SK-N-SH (cell line): ENCODE measurements around the gene CCDC40. TPM values are rescaled to one million over a fixed set of nuclear protein-coding genes. Genes with fewer than 3 reads are reported as not detected.
A peak's percentile ranks its signal among the peaks of the same experiment; 100 is the strongest.

Experiments
- CTCF ChIA-PET: fragments of 300-600, 350-600 bp; formaldehyde crosslinking; extraction: SDS; loops from one replicate; lab custom pipeline; 2021; lab: Yijun Ruan, JAX
- POLR2A ChIA-PET: fragments of 350-600 bp; sonication (Branson Sonifier 250); formaldehyde crosslinking; extraction: SDS; loops from one replicate; lab custom pipeline; 2020; ENCODE audit warnings: antibody characterized with exemption, inconsistent platforms; lab: Yijun Ruan, JAX
- DNase-seq: peaks from one replicate; pipeline ENCODE4 v3.0.0; 2012
- H2AFZ ChIP-seq: fragments of 200-600 bp; sonication (generic); 2 replicates; pipeline ENCODE4 v1.8.1; 2016; ENCODE audit warnings: antibody characterized with exemption, mild to moderate bottlenecking, low read depth
- H3F3A ChIP-seq: fragments of 200-600 bp; sonication (generic); replicated peaks from 2 replicates; pipeline ENCODE3; 2016; ENCODE audit warnings: antibody characterized with exemption, mild to moderate bottlenecking; ENCODE audit not compliant: insufficient read depth
- H3K27ac ChIP-seq, 2 experiments: fragments of 200-500 bp in 1 of 2; fragments of 200-600 bp in 1 of 2; sonication (Bioruptor generic) in 1 of 2; sonication (generic), shearing (Covaris generic) in 1 of 2; 2 replicates each; pipeline versions ENCODE4 v1.5.1 to v1.6.1; 2014 to 2016; ENCODE audit warnings: low read depth in 2 of 2, inconsistent platforms in 1 of 2, low read length in 1 of 2, mild to moderate bottlenecking in 1 of 2, mixed read lengths in 1 of 2
- H3K27me3 ChIP-seq: fragments of 200-600 bp; sonication (generic), shearing (Covaris generic); 2 replicates; pipeline ENCODE4 v1.6.1; 2016; ENCODE audit warnings: mixed run types; ENCODE audit not compliant: insufficient read depth
- H3K36me3 ChIP-seq, 2 experiments: fragments of 200-500 bp in 1 of 2; fragments of 200-600 bp in 1 of 2; sonication (Bioruptor generic) in 1 of 2; sonication (generic) in 1 of 2; replicated peaks in 1 of 2; 2 replicates each; pipeline versions ENCODE3 to v1.5.1; 2014 to 2016; ENCODE audit warnings: low read length in 1 of 2, mild to moderate bottlenecking in 1 of 2; ENCODE audit not compliant: insufficient read depth in 2 of 2, control insufficient read depth in 1 of 2
- H3K4me1 ChIP-seq, 2 experiments: fragments of 200-500 bp in 1 of 2; fragments of 200-600 bp in 1 of 2; sonication (Bioruptor generic) in 1 of 2; sonication (generic), shearing (Covaris generic) in 1 of 2; 2 replicates each; pipeline versions ENCODE4 v1.5.1 to v1.6.1; 2014 to 2016; ENCODE audit warnings: low read depth in 1 of 2, low read length in 1 of 2, mixed run types in 1 of 2; ENCODE audit not compliant: insufficient read depth in 2 of 2, control insufficient read depth in 1 of 2
- H3K4me2 ChIP-seq: fragments of 200-600 bp; sonication (generic), shearing (Covaris generic); 2 replicates; pipeline ENCODE4 v1.6.1; 2017; ENCODE audit warnings: mixed run types
- H3K4me3 ChIP-seq, 2 experiments: fragments of 200-500 bp in 1 of 2; fragments of 200-600 bp in 1 of 2; sonication (Bioruptor generic) in 1 of 2; sonication (generic), shearing (Covaris generic) in 1 of 2; 2 replicates each; pipeline versions ENCODE4 v1.5.1 to v1.8.1; 2014 to 2016; ENCODE audit warnings: low read depth in 2 of 2, inconsistent platforms in 1 of 2, low read length in 1 of 2, mild to moderate bottlenecking in 1 of 2, mixed read lengths in 1 of 2, moderate library complexity in 1 of 2
- H3K79me2 ChIP-seq: fragments of 200-600 bp; sonication (generic); 2 replicates; pipeline ENCODE4 v1.8.1; 2017; ENCODE audit warnings: mild to moderate bottlenecking; ENCODE audit not compliant: insufficient read depth
- H3K9ac ChIP-seq: fragments of 200-600 bp; sonication (generic); 2 replicates; pipeline ENCODE4 v1.6.1; 2017; ENCODE audit warnings: mixed run types
- H3K9me2 ChIP-seq: fragments of 200-600 bp; sonication (generic); 2 replicates; pipeline ENCODE4 v1.6.1; 2017; ENCODE audit warnings: mixed run types
- H3K9me3 ChIP-seq: fragments of 200-600 bp; sonication (generic); 2 replicates; pipeline ENCODE4 v1.6.1; 2017; ENCODE audit warnings: mixed run types, mild to moderate bottlenecking, moderate library complexity
- H4K20me1 ChIP-seq: fragments of 200-600 bp; sonication (generic); 2 replicates; pipeline ENCODE4 v1.6.1; 2017; ENCODE audit warnings: mild to moderate bottlenecking, mixed run types; ENCODE audit not compliant: insufficient read depth
- EP300 ChIP-seq, 2 experiments: IDR thresholded peaks; 2 replicates each; pipeline versions ENCODE4 v1.4.0 to v1.6.1; 2012; ENCODE audit warnings: borderline replicate concordance in 1 of 2, low read depth in 1 of 2, low read length in 1 of 2
- EZH2phosphoT487 ChIP-seq: fragments of 200-600 bp; sonication (generic); IDR thresholded peaks from 2 replicates; pipeline ENCODE4 v1.6.1; 2017; ENCODE audit warnings: low read depth, mixed run types, mild to moderate bottlenecking, antibody characterized with exemption, moderate library complexity, borderline replicate concordance
- FOSL2 ChIP-seq: IDR thresholded peaks from 2 replicates; pipeline ENCODE4 v1.4.0; 2012; ENCODE audit warnings: low read depth, mild to moderate bottlenecking, moderate library complexity, borderline replicate concordance
- FOXM1 ChIP-seq: IDR thresholded peaks from 2 replicates; pipeline ENCODE4 v1.4.0; 2012; ENCODE audit warnings: low read depth, mild to moderate bottlenecking
- GABPA ChIP-seq: IDR thresholded peaks from 2 replicates; pipeline ENCODE4 v1.4.0; 2012; ENCODE audit warnings: low read depth, mild to moderate bottlenecking
- MEF2A ChIP-seq: IDR thresholded peaks from 2 replicates; pipeline ENCODE4 v1.4.0; 2012; ENCODE audit warnings: low read depth, borderline replicate concordance
- NFIC ChIP-seq: IDR thresholded peaks from 2 replicates; pipeline ENCODE4 v1.4.0; 2012; ENCODE audit warnings: borderline replicate concordance
- NRF1 ChIP-seq: IDR thresholded peaks from 2 replicates; pipeline ENCODE4 v1.6.1; 2012; ENCODE audit warnings: low read depth, mild to moderate bottlenecking, low read length
- POLR2AphosphoS5 ChIP-seq: IDR thresholded peaks from 2 replicates; pipeline ENCODE4 v1.6.1; 2012; ENCODE audit warnings: low read depth, low read length
- RCOR1 ChIP-seq: fragments of 150-350 bp; IDR thresholded peaks from 2 replicates; pipeline ENCODE4 v1.6.1; 2017; ENCODE audit warnings: antibody characterized with exemption, low read length
- RFX5 ChIP-seq: IDR thresholded peaks from 2 replicates; pipeline ENCODE4 v1.6.1; 2012; ENCODE audit warnings: mild to moderate bottlenecking, improper control_type of control experiment, low read length
- SMC3 ChIP-seq: IDR thresholded peaks from 2 replicates; pipeline ENCODE4 v1.6.1; 2012; ENCODE audit warnings: low read depth, low read length, improper control_type of control experiment
- TCF12 ChIP-seq: IDR thresholded peaks from 2 replicates; pipeline ENCODE4 v1.4.0; 2012
- TEAD4 ChIP-seq: IDR thresholded peaks from 2 replicates; pipeline ENCODE4 v1.4.0; 2012; ENCODE audit warnings: mild to moderate bottlenecking, borderline replicate concordance; ENCODE audit not compliant: insufficient read depth
- WGBS: methylation state at CpG from one replicate; pipeline ENCODE4 v1.1.6; 2017; ENCODE audit warnings: low lambda C conversion rate; 5-methylcytosine and 5-hydroxymethylcytosine counted together
- polyA plus RNA-seq, 3 experiments: library from polyadenylated mRNA; depleted of rRNA; stranded (reverse); fragments of >200 nt; gene quantifications; 2 replicates each; pipeline ENCODE4 v1.2.3, GENCODE V29; 2012
- TF ChIP-seq, protein P1 (sequence below): fragments of 200-600 bp; sonication (generic); IDR thresholded peaks from 2 replicates; pipeline ENCODE4 v1.6.1; 2017; ENCODE audit warnings: antibody characterized with exemption, mild to moderate bottlenecking, moderate library complexity
- TF ChIP-seq, protein P2 (sequence below): IDR thresholded peaks from 2 replicates; pipeline ENCODE4 v1.4.0; 2012; ENCODE audit warnings: low read depth, borderline replicate concordance
- TF ChIP-seq, protein P3 (sequence below): IDR thresholded peaks from 2 replicates; pipeline ENCODE4 v1.4.0; 2012; ENCODE audit warnings: low read depth
- TF ChIP-seq, protein P4 (sequence below): fragments of 150-350 bp; IDR thresholded peaks from 2 replicates; pipeline ENCODE4 v1.6.1; 2016; ENCODE audit warnings: mild to moderate bottlenecking, low read depth, low read length

Gene CCDC40
- polyA plus RNA-seq, 1 of the 3 experiments (the other 2 are of a cell fraction) = 17.3 TPM

DNA sequence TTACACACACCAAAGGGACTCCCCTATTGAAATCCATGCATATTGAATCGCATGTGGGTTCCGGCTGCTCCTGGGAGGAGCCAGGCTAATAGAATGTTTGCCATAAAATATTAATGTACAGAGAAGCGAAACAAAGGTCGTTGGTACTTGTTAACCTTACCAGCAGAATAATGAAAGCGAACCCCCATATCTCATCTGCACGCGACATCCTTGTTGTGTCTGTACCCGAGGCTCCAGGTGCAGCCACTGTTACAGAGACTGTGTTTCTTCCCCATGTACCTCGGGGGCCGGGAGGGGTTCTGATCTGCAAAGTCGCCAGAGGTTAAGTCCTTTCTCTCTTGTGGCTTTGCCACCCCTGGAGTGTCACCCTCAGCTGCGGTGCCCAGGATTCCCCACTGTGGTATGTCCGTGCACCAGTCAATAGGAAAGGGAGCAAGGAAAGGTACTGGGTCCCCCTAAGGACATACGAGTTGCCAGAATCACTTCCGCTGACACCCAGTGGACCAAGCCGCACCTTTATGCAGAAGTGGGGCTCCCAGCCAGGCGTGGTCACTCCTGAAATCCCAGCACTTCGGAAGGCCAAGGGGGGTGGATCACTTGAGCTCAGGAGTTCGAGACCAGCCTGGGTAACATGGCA, 67.1 kb downstream of the CCDC40 start:
- Histone ChIP-seq H3K36me3 (peaks cover 0 to 8% of the 10 kb centered on the region in 2 experiments), H3K4me1 (peaks cover 6 to 23% of the 10 kb centered on the region in 2 experiments; a peak in 3 of 4 replicates), H3K4me2 (no peak overlapping the region), H3K27me3 (no peaks in the 10 kb centered on the region), H4K20me1 (no peaks in the 10 kb centered on the region), H3K9me3 (no peaks in the 10 kb centered on the region), H3K9me2 (no peaks in the 10 kb centered on the region), H3K4me3 (no peak overlapping the region), H3F3A (no peaks in the 10 kb centered on the region), H3K79me2 (peaks cover 8% of the 10 kb centered on the region), H3K27ac (no peak overlapping the region), H3K9ac (no peak overlapping the region), H2AFZ (no peak overlapping the region)
- TF ChIP-seq TEAD4 (no peak), MEF2A (no peak), TCF12 (no peak), GABPA (no peak), RCOR1 (no peak), EP300 (IDR thresholded peaks at IDR 0.05; ENCODE audit: borderline replicate concordance in 1 of 2, low read depth in 1 of 2, low read length in 1 of 2) (no peak), POLR2AphosphoS5 (no peak), FOXM1 (no peak), FOSL2 (no peak), EZH2phosphoT487 (no peak)
- TF ChIP-seq, protein P1, sequence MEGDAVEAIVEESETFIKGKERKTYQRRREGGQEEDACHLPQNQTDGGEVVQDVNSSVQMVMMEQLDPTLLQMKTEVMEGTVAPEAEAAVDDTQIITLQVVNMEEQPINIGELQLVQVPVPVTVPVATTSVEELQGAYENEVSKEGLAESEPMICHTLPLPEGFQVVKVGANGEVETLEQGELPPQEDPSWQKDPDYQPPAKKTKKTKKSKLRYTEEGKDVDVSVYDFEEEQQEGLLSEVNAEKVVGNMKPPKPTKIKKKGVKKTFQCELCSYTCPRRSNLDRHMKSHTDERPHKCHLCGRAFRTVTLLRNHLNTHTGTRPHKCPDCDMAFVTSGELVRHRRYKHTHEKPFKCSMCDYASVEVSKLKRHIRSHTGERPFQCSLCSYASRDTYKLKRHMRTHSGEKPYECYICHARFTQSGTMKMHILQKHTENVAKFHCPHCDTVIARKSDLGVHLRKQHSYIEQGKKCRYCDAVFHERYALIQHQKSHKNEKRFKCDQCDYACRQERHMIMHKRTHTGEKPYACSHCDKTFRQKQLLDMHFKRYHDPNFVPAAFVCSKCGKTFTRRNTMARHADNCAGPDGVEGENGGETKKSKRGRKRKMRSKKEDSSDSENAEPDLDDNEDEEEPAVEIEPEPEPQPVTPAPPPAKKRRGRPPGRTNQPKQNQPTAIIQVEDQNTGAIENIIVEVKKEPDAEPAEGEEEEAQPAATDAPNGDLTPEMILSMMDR = no peak
- TF ChIP-seq, protein P2, sequence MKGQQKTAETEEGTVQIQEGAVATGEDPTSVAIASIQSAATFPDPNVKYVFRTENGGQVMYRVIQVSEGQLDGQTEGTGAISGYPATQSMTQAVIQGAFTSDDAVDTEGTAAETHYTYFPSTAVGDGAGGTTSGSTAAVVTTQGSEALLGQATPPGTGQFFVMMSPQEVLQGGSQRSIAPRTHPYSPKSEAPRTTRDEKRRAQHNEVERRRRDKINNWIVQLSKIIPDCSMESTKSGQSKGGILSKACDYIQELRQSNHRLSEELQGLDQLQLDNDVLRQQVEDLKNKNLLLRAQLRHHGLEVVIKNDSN = no peak
- ChIA-PET CTCF (interaction anchor here (0.7 to 1.5 kb wide), 4 partner anchors 20 to 878 kb away, joined by 3 to 9 read pairs (median 4); no protein-coding TSS in a partner anchor), POLR2A (interaction anchor here (0.7 to 0.8 kb wide), 2 partner anchors 9 to 24 kb away, joined by 3 to 4 read pairs; no protein-coding TSS in a partner anchor)
- DNase-seq = no peak
- WGBS = 90% methylated on average over 19 of the region's 19 CpGs

DNA sequence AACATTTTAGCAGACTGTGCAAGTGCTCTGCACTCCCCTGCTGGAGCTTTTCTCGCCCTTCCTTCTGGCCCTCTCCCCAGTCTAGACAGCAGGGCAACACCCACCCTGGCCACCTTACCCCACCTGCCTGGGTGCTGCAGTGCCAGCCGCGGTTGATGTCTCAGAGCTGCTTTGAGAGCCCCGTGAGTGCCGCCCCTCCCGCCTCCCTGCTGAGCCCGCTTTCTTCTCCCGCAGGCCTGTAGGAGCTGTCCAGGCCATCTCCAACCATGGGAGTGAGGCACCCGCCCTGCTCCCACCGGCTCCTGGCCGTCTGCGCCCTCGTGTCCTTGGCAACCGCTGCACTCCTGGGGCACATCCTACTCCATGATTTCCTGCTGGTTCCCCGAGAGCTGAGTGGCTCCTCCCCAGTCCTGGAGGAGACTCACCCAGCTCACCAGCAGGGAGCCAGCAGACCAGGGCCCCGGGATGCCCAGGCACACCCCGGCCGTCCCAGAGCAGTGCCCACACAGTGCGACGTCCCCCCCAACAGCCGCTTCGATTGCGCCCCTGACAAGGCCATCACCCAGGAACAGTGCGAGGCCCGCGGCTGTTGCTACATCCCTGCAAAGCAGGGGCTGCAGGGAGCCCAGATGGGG, 68.0 kb downstream of the CCDC40 start:
- Histone ChIP-seq H3K36me3 (peaks cover 0 to 12% of the 10 kb centered on the region in 2 experiments), H3K4me2 (peak overlapping the region; percentile 19; the same call in 1 of the 2 replicates), H3K4me3 (no peak overlapping the region), H3K9me2 (no peaks in the 10 kb centered on the region), H3K9ac (no peak overlapping the region), H3K27ac (no peak overlapping the region), H3K27me3 (no peaks in the 10 kb centered on the region), H3K9me3 (no peaks in the 10 kb centered on the region), H3K79me2 (peaks cover 8% of the 10 kb centered on the region), H4K20me1 (no peaks in the 10 kb centered on the region), H2AFZ (no peak overlapping the region), H3F3A (no peaks in the 10 kb centered on the region), H3K4me1 (peaks cover 6 to 23% of the 10 kb centered on the region in 2 experiments; a peak in 3 of 4 replicates)
- DNase-seq = peak; percentile 83
- CTCF ChIA-PET = interaction anchor here (0.7 to 1.5 kb wide), 6 partner anchors 12 to 877 kb away, joined by 3 to 9 read pairs (median 4); partner anchors contain the start of gene EIF4A3
- 67% methylated on average over 21 of the region's 26 CpGs for WGBS
- POLR2A ChIA-PET = interaction anchor here (0.8 to 1.0 kb wide), 2 partner anchors 8 to 114 kb away, joined by 4 read pairs; no protein-coding TSS in a partner anchor
- TF ChIP-seq TCF12 (no peak), RFX5 (no peak), NFIC (no peak), GABPA (no peak), EP300 (IDR thresholded peaks at IDR 0.05; ENCODE audit: borderline replicate concordance in 1 of 2, low read depth in 1 of 2, low read length in 1 of 2) (no peak), NRF1 (no peak), SMC3 (no peak)
- TF ChIP-seq, protein P3, sequence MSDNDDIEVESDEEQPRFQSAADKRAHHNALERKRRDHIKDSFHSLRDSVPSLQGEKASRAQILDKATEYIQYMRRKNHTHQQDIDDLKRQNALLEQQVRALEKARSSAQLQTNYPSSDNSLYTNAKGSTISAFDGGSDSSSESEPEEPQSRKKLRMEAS = no peak
- TF ChIP-seq, protein P4, sequence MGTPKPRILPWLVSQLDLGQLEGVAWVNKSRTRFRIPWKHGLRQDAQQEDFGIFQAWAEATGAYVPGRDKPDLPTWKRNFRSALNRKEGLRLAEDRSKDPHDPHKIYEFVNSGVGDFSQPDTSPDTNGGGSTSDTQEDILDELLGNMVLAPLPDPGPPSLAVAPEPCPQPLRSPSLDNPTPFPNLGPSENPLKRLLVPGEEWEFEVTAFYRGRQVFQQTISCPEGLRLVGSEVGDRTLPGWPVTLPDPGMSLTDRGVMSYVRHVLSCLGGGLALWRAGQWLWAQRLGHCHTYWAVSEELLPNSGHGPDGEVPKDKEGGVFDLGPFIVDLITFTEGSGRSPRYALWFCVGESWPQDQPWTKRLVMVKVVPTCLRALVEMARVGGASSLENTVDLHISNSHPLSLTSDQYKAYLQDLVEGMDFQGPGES = no peak
- TF ChIP-seq, protein P2 = no peak
- TF ChIP-seq, protein P1 = no peak
